ENCODE measurements around the gene IQCE. TPM values are rescaled to one million over a fixed set of nuclear protein-coding genes. Genes with fewer than 3 reads are reported as not detected.

IQCE gene
- total RNA-seq, 1 experiment from 2014 or later = 21.4 TPM

- intact Hi-C loops (cut with micrococcal nuclease) = no loop called here
- Histone ChIP-seq H3K9me2 (ENCODE audit: insufficient read depth) (no peaks in the 10 kb centered on the region), H4K20me1 (ENCODE audit: insufficient read depth) (no peaks in the 10 kb centered on the region), H2AFZ (ENCODE audit: low read depth, low read length, poor library complexity, severe bottlenecking) (no peak overlapping the region), H3K27ac (ENCODE audit: low read depth, low read length) (no peak overlapping the region), H3K79me2 (ENCODE audit: insufficient read depth, low read length) (peaks cover 5% of the 10 kb centered on the region; the same call in 1 of the 2 replicates), H3K4me2 (ENCODE audit: low read length) (no peak overlapping the region), H3K36me3 (ENCODE audit: control insufficient read depth in 1 of 2, insufficient read depth in 2 of 2, low read length in 2 of 2) (no peaks in the 10 kb centered on the region), H3K4me3 (replicated peaks in 1 of 2; ENCODE audit: low read depth in 1 of 2, low read length in 2 of 2) (no peak overlapping the region), H3K27me3 (ENCODE audit: insufficient read depth, low read length) (no peaks in the 10 kb centered on the region), H3K9ac (ENCODE audit: low read length) (no peak overlapping the region), H3K4me1 (ENCODE audit: control insufficient read depth in 1 of 2, insufficient read depth in 2 of 2, low read length in 2 of 2) (peaks cover 3 to 22% of the 10 kb centered on the region in 2 experiments), H3K9me3 (ENCODE audit: control insufficient read depth in 1 of 2, insufficient read depth in 1 of 2, low read depth in 1 of 2, low read length in 2 of 2) (no peaks in the 10 kb centered on the region)
- RAD21 ChIA-PET (ENCODE audit: low non-redundant PET in 1 of 2, low total read pairs in 2 of 2, uncharacterized antibody in 2 of 2, unreplicated experiment in 2 of 2) = no interaction called here
- CTCF ChIA-PET = no interaction called here
- DNase-seq (ENCODE audit: low read depth, low spot score) (no peak), ATAC-seq (no peak)
- POLR2A ChIA-PET = no interaction called here
- BruUV-seq (replicated peaks) = no TSS peak
- TF ChIP-seq ELF1 (IDR thresholded peaks at IDR 0.05; ENCODE audit: borderline replicate concordance, low read depth) = no peak
- no peak for TF ChIP-seq SIN3A (IDR thresholded peaks at IDR 0.05; ENCODE audit: low read depth)
- TF ChIP-seq EGR1 (IDR thresholded peaks at IDR 0.05; ENCODE audit: low read depth) = no peak
- no peak for TF ChIP-seq RAD21 (IDR thresholded peaks at IDR 0.05; ENCODE audit: low read depth)
- no peak for TF ChIP-seq ZFX (IDR thresholded peaks at IDR 0.05)
- no peak for TF ChIP-seq CEBPB (IDR thresholded peaks at IDR 0.05; ENCODE audit: low read depth)
- TF ChIP-seq, protein P1, sequence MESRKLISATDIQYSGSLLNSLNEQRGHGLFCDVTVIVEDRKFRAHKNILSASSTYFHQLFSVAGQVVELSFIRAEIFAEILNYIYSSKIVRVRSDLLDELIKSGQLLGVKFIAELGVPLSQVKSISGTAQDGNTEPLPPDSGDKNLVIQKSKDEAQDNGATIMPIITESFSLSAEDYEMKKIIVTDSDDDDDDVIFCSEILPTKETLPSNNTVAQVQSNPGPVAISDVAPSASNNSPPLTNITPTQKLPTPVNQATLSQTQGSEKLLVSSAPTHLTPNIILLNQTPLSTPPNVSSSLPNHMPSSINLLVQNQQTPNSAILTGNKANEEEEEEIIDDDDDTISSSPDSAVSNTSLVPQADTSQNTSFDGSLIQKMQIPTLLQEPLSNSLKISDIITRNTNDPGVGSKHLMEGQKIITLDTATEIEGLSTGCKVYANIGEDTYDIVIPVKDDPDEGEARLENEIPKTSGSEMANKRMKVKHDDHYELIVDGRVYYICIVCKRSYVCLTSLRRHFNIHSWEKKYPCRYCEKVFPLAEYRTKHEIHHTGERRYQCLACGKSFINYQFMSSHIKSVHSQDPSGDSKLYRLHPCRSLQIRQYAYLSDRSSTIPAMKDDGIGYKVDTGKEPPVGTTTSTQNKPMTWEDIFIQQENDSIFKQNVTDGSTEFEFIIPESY (IDR thresholded peaks at IDR 0.05; ENCODE audit: extremely low read depth, insufficient replicate concordance, low read length) = no peak
- TF ChIP-seq POLR2A (IDR thresholded peaks at IDR 0.05; ENCODE audit: borderline replicate concordance, extremely low read depth, insufficient read depth, insufficient read length) = no peak
Observed at GRCh38 chr7:2627258-2628129, 68.7 kb downstream of the IQCE start.

GRCh38 chr7:2628130-2628482 is 69.3 kb downstream of the IQCE start:
- no peak overlapping the region for H3K27ac ChIP-seq (ENCODE audit: low read depth, low read length)
- H3K9ac ChIP-seq (ENCODE audit: low read length) = no peak overlapping the region
- POLR2A ChIA-PET = no interaction called here
- no peaks in the 10 kb centered on the region for H3K9me2 ChIP-seq (ENCODE audit: insufficient read depth)
- no peak overlapping the region for H3K4me2 ChIP-seq (ENCODE audit: low read length)
- no peak overlapping the region for H3K4me3 ChIP-seq (replicated peaks in 1 of 2; ENCODE audit: low read depth in 1 of 2, low read length in 2 of 2)
- H3K4me1 ChIP-seq (ENCODE audit: control insufficient read depth in 1 of 2, insufficient read depth in 2 of 2, low read length in 2 of 2) = peaks cover 3 to 28% of the 10 kb centered on the region in 2 experiments
- no peak for DNase-seq (ENCODE audit: low read depth, low spot score)
- intact Hi-C loops (cut with micrococcal nuclease) = no loop called here
- no peaks in the 10 kb centered on the region for H4K20me1 ChIP-seq (ENCODE audit: insufficient read depth)
- peaks cover 11% of the 10 kb centered on the region; the same call in 1 of the 2 replicates for H3K79me2 ChIP-seq (ENCODE audit: insufficient read depth, low read length)
- RAD21 ChIA-PET (ENCODE audit: low non-redundant PET in 1 of 2, low total read pairs in 2 of 2, uncharacterized antibody in 2 of 2, unreplicated experiment in 2 of 2) = no interaction called here
- no TSS peak for BruUV-seq (replicated peaks)
- TF ChIP-seq EZH2 (IDR thresholded peaks at IDR 0.05) = no peak
- no peak for TF ChIP-seq JUND (IDR thresholded peaks at IDR 0.05)
- TF ChIP-seq FOSL1 (IDR thresholded peaks at IDR 0.05; ENCODE audit: low read depth) = no peak
- TF ChIP-seq CTCF (IDR thresholded peaks at IDR 0.05 in 2 of 3, conservative IDR thresholded peaks at IDR 0.05 in 1 of 3; ENCODE audit: borderline replicate concordance in 1 of 3, insufficient read depth in 1 of 3, low read depth in 2 of 3, low read length in 2 of 3) = no peak
- TF ChIP-seq CBX3 (IDR thresholded peaks at IDR 0.05; ENCODE audit: low read depth) = no peak
- no peak for TF ChIP-seq ATF3 (IDR thresholded peaks at IDR 0.05)
- no peak for TF ChIP-seq SIN3A (IDR thresholded peaks at IDR 0.05; ENCODE audit: low read depth)
- no peak for TF ChIP-seq POLR2AphosphoS5 (IDR thresholded peaks at IDR 0.05; ENCODE audit: low read depth, low read length)
- H3K9me3 ChIP-seq (ENCODE audit: control insufficient read depth in 1 of 2, insufficient read depth in 1 of 2, low read depth in 1 of 2, low read length in 2 of 2) = no peaks in the 10 kb centered on the region
- no peaks in the 10 kb centered on the region for H3K27me3 ChIP-seq (ENCODE audit: insufficient read depth, low read length)
- CTCF ChIA-PET = no interaction called here
- no peak for ATAC-seq
- H3K36me3 ChIP-seq (ENCODE audit: control insufficient read depth in 1 of 2, insufficient read depth in 2 of 2, low read length in 2 of 2) = no peaks in the 10 kb centered on the region
- no peak overlapping the region for H2AFZ ChIP-seq (ENCODE audit: low read depth, low read length, poor library complexity, severe bottlenecking)
